Cardiac muscle cell (in vitro differentiated cells and primary cell): ENCODE data around the gene EVI5L. TPM values are rescaled to one million over a fixed set of nuclear protein-coding genes. Genes with fewer than 3 reads are reported as not detected.

Source experiments
- DNase-seq, 2 donors: peaks; one replicate each; pipeline versions ENCODE4 v3.0.0 to v3.0.0-alpha.2; 2010 to 2017; ENCODE audit warnings: low read depth in 1 of 2, low spot score in 1 of 2
- H3K27ac ChIP-seq: fragments of 200-600 bp; sonication (generic); 2 replicates; pipeline ENCODE4 v1.5.1; 2016
- H3K27me3 ChIP-seq: fragments of 200-600 bp; sonication (generic); 2 replicates; pipeline ENCODE4 v1.6.0; 2016; ENCODE audit warnings: control low read depth
- H3K36me3 ChIP-seq: fragments of 200-600 bp; sonication (generic); 2 replicates; pipeline ENCODE4 v1.5.1; 2016; ENCODE audit warnings: control low read depth
- H3K4me1 ChIP-seq: fragments of 200-600 bp; sonication (generic); 2 replicates; pipeline ENCODE4 v1.8.1; 2017; ENCODE audit warnings: low read depth, mild to moderate bottlenecking, mixed run types
- H3K4me3 ChIP-seq: fragments of 200-600 bp; sonication (generic); 2 replicates; pipeline ENCODE4 v1.5.1; 2016; ENCODE audit warnings: mild to moderate bottlenecking
- H3K9me3 ChIP-seq: fragments of 200-600 bp; sonication (generic); 2 replicates; pipeline ENCODE4 v1.5.1; 2017; ENCODE audit warnings: low read depth, mild to moderate bottlenecking, control low read depth
- CTCF ChIP-seq: IDR thresholded peaks from 2 replicates; pipeline ENCODE4 v1.5.1; 2012; ENCODE audit warnings: low read depth, mild to moderate bottlenecking, low read length
- polyA plus RNA-seq: library from polyadenylated mRNA; unstranded; fragments of >200 nt; fragmentation: Nextera tagmentation; extraction: Ambion mirVana; gene quantifications from 2 replicates; pipeline ENCODE4 v1.2.1, GENCODE V29; 2016
- total RNA-seq: library from RNA; depleted of rRNA; stranded (reverse); fragments of >200 nt; gene quantifications from 2 replicates; pipeline ENCODE4 v1.2.3, GENCODE V29; 2016

Gene EVI5L
- total and polyA plus RNA-seq, 2 experiments from 2014 or later: 29.1 to 41.9 TPM

- peaks cover 13% of the 10 kb centered on the region for H3K27me3 ChIP-seq
- H3K4me3 ChIP-seq: no peak overlapping the region
- H3K36me3 ChIP-seq: no peaks in the 10 kb centered on the region
- H3K27ac ChIP-seq: no peak overlapping the region
- no peaks in the 10 kb centered on the region for H3K9me3 ChIP-seq
- DNase-seq: no peak
- H3K4me1 ChIP-seq: no peaks in the 10 kb centered on the region
- TF ChIP-seq CTCF: no peak
These were observed 6.2 kb upstream of the EVI5L start for GRCh38 chr19:7823686-7824301.

GRCh38 chr19:7829166-7829520 is 875 bp upstream of the EVI5L start:
- TF ChIP-seq CTCF: no peak
- H3K27ac ChIP-seq: no peak overlapping the region
- H3K4me1 ChIP-seq: peaks cover 2% of the 10 kb centered on the region

GRCh38 chr19:7830272-7830771 is 304 bp downstream of the EVI5L start:
- Histone ChIP-seq H3K27me3 (peaks cover 13% of the 10 kb centered on the region), H3K9me3 (no peaks in the 10 kb centered on the region), H3K4me3 (peak overlapping the region; percentile 95), H3K36me3 (no peaks in the 10 kb centered on the region), H3K4me1 (peaks cover 2% of the 10 kb centered on the region), H3K27ac (no peak overlapping the region)
- DNase-seq: no peak
- TF ChIP-seq CTCF: no peak

More at GRCh38 chr19:7829166-7829520, 875 bp upstream of the EVI5L start:
- Histone ChIP-seq H3K9me3 (no peaks in the 10 kb centered on the region), H3K4me3 (peak overlapping the region; percentile 2), H3K36me3 (no peaks in the 10 kb centered on the region), H3K27me3 (peaks cover 13% of the 10 kb centered on the region)
- no peak for DNase-seq

- Histone ChIP-seq H3K4me1 (peaks cover 2% of the 10 kb centered on the region), H3K9me3 (no peaks in the 10 kb centered on the region), H3K27me3 (peaks cover 13% of the 10 kb centered on the region), H3K36me3 (no peaks in the 10 kb centered on the region), H3K4me3 (peak overlapping the region; percentile 95), H3K27ac (no peak overlapping the region)
- no peak for TF ChIP-seq CTCF
- no peak for DNase-seq
These were observed 805 bp downstream of the EVI5L start for GRCh38 chr19:7830823-7831222.

- peak; percentile 43 for TF ChIP-seq CTCF
- Histone ChIP-seq H3K27me3 (peaks cover 13% of the 10 kb centered on the region), H3K4me1 (peaks cover 2% of the 10 kb centered on the region), H3K27ac (no peak overlapping the region), H3K9me3 (no peaks in the 10 kb centered on the region), H3K36me3 (no peaks in the 10 kb centered on the region), H3K4me3 (no peak overlapping the region)
- peak; percentile 43 to 48 for DNase-seq
These were observed 1.4 kb downstream of the EVI5L start for GRCh38 chr19:7831452-7831851.
